ENCODE measurements around the gene CDH8.

The CDH8 gene, protein sequence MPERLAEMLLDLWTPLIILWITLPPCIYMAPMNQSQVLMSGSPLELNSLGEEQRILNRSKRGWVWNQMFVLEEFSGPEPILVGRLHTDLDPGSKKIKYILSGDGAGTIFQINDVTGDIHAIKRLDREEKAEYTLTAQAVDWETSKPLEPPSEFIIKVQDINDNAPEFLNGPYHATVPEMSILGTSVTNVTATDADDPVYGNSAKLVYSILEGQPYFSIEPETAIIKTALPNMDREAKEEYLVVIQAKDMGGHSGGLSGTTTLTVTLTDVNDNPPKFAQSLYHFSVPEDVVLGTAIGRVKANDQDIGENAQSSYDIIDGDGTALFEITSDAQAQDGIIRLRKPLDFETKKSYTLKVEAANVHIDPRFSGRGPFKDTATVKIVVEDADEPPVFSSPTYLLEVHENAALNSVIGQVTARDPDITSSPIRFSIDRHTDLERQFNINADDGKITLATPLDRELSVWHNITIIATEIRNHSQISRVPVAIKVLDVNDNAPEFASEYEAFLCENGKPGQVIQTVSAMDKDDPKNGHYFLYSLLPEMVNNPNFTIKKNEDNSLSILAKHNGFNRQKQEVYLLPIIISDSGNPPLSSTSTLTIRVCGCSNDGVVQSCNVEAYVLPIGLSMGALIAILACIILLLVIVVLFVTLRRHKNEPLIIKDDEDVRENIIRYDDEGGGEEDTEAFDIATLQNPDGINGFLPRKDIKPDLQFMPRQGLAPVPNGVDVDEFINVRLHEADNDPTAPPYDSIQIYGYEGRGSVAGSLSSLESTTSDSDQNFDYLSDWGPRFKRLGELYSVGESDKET

DNA sequence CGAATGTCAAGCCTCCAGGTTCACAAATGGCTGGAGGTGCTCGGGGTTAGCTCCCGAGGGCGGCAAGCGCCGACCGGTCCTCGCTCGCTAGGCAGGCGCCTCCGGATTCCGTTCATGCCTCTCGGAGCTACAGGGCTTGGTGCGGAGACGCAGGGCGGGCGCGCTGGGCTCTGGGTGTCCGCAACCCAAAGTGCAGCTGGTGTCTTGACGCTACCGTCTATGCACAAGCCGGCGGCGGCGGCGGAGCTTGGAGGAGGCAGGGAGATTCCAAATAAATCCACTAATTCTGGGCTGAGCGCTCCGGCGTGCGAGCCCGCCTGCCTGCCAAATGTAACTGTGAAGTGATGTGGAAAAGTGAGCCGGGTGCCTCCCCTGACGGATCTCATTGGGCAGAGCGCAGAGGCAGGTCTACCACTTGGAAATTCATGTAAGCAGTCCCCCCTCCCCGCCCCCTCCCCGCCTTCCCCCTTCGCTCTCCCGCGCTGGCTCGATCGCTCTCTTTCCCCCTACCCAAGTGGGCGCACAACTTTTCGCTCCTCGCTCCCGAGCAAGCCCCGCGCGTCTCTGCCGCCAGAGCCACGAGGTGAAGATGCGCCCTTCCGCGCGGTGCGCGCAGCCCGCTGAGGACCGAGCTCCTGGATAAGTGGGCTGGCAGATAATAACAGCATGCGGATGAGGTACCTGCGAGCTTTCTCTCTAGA lies at the start of gene CDH8:
TSS of gene CDH8 (minus strand) at position 338 of the 701 bp plus-strand sequence. CDS start 15,035 bp downstream, outside the sequence.
- Histone ChIP-seq H3K27me3 (ENCODE audit: insufficient read depth, poor library complexity, severe bottlenecking) (peaks cover 84% of the 10 kb centered on the region), H3K4me1 (ENCODE audit: insufficient read depth, poor library complexity, severe bottlenecking) (no peaks in the 10 kb centered on the region), H3K27ac (ENCODE audit: poor library complexity, severe bottlenecking) (no peak within 1 kb of the TSS), H3K9me3 (ENCODE audit: severe bottlenecking) (peaks cover 2% of the 10 kb centered on the region), H3K36me3 (ENCODE audit: low read depth) (no peaks in the 10 kb centered on the region), H3K4me3 (ENCODE audit: severe bottlenecking) (no peak within 1 kb of the TSS)
- DNase-seq (ENCODE audit: low spot score) (peak; percentile 56), ATAC-seq (ENCODE audit: low read depth) (no peak)
- TF ChIP-seq, protein P1, sequence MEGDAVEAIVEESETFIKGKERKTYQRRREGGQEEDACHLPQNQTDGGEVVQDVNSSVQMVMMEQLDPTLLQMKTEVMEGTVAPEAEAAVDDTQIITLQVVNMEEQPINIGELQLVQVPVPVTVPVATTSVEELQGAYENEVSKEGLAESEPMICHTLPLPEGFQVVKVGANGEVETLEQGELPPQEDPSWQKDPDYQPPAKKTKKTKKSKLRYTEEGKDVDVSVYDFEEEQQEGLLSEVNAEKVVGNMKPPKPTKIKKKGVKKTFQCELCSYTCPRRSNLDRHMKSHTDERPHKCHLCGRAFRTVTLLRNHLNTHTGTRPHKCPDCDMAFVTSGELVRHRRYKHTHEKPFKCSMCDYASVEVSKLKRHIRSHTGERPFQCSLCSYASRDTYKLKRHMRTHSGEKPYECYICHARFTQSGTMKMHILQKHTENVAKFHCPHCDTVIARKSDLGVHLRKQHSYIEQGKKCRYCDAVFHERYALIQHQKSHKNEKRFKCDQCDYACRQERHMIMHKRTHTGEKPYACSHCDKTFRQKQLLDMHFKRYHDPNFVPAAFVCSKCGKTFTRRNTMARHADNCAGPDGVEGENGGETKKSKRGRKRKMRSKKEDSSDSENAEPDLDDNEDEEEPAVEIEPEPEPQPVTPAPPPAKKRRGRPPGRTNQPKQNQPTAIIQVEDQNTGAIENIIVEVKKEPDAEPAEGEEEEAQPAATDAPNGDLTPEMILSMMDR (IDR thresholded peaks at IDR 0.05; ENCODE audit: poor library complexity, severe bottlenecking), result no peak

DNA sequence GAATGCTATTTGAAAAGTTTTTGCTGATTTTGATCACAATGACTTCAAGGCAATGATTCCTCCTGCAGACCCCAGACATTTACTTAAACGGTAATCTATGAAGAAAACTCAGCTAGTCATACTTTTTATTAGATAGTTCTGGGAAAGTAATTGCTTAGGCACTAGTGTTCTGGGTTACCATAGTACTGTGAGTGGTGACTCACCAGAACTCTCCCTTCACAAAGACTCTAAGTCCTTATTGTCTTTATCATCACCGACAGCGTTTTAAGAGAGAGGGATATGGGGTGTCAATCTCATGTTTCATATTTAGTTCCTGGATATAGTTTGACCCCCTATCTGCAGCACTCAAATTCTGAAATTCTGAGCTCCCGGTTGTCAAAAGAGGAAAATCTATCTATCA lies 43.0 kb upstream of the CDH8 start:
- H3K27ac ChIP-seq (ENCODE audit: poor library complexity, severe bottlenecking), result no peak overlapping the region
- DNase-seq (ENCODE audit: low spot score), result no peak
- no peaks in the 10 kb centered on the region for H3K36me3 ChIP-seq (ENCODE audit: low read depth)
- peaks cover 3% of the 10 kb centered on the region for H3K27me3 ChIP-seq (ENCODE audit: insufficient read depth, poor library complexity, severe bottlenecking)
- H3K9me3 ChIP-seq (ENCODE audit: severe bottlenecking), result no peaks in the 10 kb centered on the region
- no peaks in the 10 kb centered on the region for H3K4me1 ChIP-seq (ENCODE audit: insufficient read depth, poor library complexity, severe bottlenecking)
- peak; percentile 40; the same call in 1 of the 3 replicates for ATAC-seq (ENCODE audit: low read depth)
- H3K4me3 ChIP-seq (ENCODE audit: severe bottlenecking), result no peak overlapping the region
- TF ChIP-seq, protein P1 (IDR thresholded peaks at IDR 0.05; ENCODE audit: poor library complexity, severe bottlenecking), result no peak

DNA sequence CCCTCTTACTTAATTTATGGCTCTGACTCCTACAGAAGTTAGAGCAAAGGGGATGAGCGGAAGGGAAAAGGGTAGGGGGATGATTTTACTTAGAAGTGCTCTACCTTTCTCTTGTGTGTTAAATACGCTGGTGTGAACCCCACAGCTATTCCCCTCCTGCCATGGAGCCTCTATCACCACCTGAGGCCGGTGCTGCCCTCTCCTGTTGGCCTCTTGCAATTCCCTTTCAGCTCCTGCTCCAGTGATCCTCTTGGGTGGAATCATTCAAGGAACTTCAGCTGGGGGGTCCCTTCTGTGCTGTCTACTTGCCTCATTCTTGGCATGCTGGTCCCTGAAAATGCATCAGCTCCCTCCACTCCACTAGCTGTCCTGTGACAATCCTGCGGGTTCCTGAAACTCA lies 41.8 kb upstream of the CDH8 start:
- H3K27ac ChIP-seq (ENCODE audit: poor library complexity, severe bottlenecking), result no peak overlapping the region
- H3K4me3 ChIP-seq (ENCODE audit: severe bottlenecking), result no peak overlapping the region
- no peaks in the 10 kb centered on the region for H3K9me3 ChIP-seq (ENCODE audit: severe bottlenecking)
- peaks cover 3% of the 10 kb centered on the region for H3K27me3 ChIP-seq (ENCODE audit: insufficient read depth, poor library complexity, severe bottlenecking)
- TF ChIP-seq, protein P1 (IDR thresholded peaks at IDR 0.05; ENCODE audit: poor library complexity, severe bottlenecking), result peak; percentile 9
- DNase-seq (ENCODE audit: low spot score) (no peak), ATAC-seq (ENCODE audit: low read depth) (no peak)
- H3K36me3 ChIP-seq (ENCODE audit: low read depth), result no peaks in the 10 kb centered on the region
- no peaks in the 10 kb centered on the region for H3K4me1 ChIP-seq (ENCODE audit: insufficient read depth, poor library complexity, severe bottlenecking)

DNA sequence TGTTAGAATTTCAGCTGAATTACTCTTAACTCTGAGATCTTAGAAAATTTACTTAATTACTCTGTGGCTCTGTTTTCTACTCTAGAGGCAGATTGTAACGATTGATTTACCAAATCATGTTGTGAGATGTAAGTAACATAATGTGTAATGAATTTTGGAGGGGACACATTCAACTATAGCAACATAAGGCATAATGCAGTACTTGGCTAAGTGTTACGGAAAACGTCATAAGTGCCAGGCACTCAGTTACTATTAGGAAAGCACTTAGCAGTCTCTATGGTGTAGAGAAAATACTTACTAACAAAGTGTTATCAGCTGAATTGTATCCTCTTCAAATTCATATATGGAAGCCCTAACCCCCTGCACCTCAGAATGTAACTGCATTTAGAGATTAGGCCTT lies 40.6 kb upstream of the CDH8 start:
- ATAC-seq (ENCODE audit: low read depth), result no peak

More for the DNA sequence above, 40.6 kb upstream of the CDH8 start:
- no peak overlapping the region for H3K4me3 ChIP-seq (ENCODE audit: severe bottlenecking)
- no peaks in the 10 kb centered on the region for H3K9me3 ChIP-seq (ENCODE audit: severe bottlenecking)
- TF ChIP-seq, protein P1 (IDR thresholded peaks at IDR 0.05; ENCODE audit: poor library complexity, severe bottlenecking), result no peak
- no peak for DNase-seq (ENCODE audit: low spot score)
- no peaks in the 10 kb centered on the region for H3K4me1 ChIP-seq (ENCODE audit: insufficient read depth, poor library complexity, severe bottlenecking)
- no peak overlapping the region for H3K27ac ChIP-seq (ENCODE audit: poor library complexity, severe bottlenecking)
- peaks cover 3% of the 10 kb centered on the region for H3K27me3 ChIP-seq (ENCODE audit: insufficient read depth, poor library complexity, severe bottlenecking)
- H3K36me3 ChIP-seq (ENCODE audit: low read depth), result no peaks in the 10 kb centered on the region

Data from RWPE2 (cell line).